H4 (cell line): Measurements from ENCODE around the gene KHNYN. TPM values are rescaled to one million over a fixed set of nuclear protein-coding genes. Genes with fewer than 3 reads are reported as not detected.
"Not testable (repeated sequence)": the region's sequence is repeated elsewhere in the genome, so short reads cannot be mapped to it uniquely, and the experiment has no call there.

Experiments
- DNase-seq: peaks from one replicate; pipeline ENCODE4 v3.0.0-alpha.2; 2015; ENCODE audit warnings: low spot score
- total RNA-seq: library from RNA; depleted of rRNA; stranded (reverse); fragments of >200 nt; shearing (Covaris generic); gene quantifications from 2 replicates; pipeline ENCODE4 v1.2.3, GENCODE V29; 2014; rRNA removed

The KHNYN gene
- 12.8 and 15.0 TPM in 2 replicates for total RNA-seq

DNA sequence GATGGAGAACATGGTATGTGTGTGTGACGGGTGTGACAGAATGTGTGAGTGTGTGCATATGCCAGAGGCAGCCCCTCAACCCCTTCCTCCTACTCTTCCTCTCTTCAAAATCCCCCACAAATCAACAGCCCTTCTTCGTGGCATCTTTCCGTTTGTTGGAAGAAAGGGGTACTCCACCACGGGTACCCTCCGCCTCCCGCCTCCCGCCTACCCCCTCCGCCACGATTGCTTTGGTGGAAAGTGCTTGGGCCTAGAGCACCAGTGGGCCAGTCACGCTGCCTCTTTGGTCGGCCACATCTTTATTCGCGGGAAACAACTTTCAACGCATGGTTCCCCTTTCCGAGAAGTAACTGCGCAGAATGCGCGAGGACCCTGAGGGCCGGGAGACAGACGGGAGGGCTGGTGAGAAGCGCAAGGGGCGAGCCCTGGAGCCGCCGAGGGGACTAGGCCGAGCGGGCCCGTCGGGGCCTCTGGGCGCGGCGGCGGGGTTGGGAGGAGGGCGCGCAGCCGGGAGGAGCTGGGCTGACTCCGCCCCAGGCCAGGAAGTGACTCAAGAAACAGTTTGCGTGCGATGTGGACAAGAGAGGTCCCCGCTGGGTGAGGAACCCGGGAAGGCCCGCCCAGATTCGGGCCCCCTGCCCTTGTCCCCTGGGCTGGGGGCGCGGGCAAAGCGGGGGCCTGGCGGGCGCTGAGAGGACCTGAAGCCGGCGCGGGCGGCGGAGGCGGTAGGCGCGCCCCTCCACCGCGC lies at the start of gene KHNYN, which contains the start of gene CBLN3:
KHNYN (plus strand) TSS at position 560 of the 748 bp plus-strand sequence. CDS start 777 bp downstream, outside the sequence.
CBLN3 (minus strand) TSS at position 274 of the 748 bp plus-strand sequence. CDS start 614 bp downstream, outside the sequence.
- DNase-seq: peak; percentile 91

DNA sequence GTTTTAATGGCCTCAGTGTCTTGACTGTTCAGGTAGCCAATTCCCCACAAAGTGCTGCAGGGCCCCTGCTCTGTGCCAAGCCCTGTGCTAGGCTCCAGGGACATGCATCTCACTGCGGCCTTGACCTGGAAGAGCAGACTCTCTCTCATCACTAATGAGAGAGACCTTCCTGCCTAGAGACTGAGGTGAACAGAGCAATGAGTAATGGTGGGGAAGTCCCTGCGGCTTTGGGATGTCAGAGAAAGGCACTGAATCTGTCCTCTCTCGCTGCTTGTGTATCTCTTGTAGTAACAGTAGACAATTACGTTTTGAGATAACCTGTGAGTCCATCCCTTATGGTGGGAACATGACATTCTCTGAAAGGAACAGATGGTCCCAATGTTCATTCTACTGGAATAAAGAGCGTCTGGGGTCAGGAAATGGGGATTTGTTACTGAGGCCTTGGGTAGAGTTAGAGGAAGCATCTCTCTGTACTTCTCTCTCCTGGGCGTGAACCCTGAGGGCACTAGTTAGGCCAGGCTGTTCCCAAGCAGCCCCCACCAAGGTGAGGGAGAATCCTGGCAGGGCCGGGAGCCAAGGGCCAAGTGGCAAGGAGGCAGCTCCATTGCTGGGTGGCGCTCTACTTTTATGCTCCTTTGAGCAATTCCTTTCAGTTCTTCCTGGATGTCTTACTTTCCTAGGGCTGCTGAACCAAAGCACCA lies 48.2 kb upstream of the KHNYN start:
- DNase-seq: no peak

DNA sequence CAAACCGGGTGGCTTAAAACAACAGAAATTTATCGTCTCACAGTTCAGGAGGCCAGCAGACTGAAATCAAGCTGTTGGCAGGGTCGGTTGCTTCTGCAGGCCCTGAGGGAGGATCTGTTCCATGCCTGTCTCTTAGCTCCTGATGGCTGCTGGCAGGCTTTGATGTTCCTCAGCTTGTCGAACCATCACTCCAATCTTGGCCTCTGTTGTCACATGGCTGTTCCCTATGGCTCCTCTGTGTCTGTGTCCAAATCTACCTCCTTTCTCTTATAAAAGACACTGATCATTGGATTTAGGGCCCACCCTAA lies 47.7 kb upstream of the KHNYN start:
- no peak for DNase-seq

DNA sequence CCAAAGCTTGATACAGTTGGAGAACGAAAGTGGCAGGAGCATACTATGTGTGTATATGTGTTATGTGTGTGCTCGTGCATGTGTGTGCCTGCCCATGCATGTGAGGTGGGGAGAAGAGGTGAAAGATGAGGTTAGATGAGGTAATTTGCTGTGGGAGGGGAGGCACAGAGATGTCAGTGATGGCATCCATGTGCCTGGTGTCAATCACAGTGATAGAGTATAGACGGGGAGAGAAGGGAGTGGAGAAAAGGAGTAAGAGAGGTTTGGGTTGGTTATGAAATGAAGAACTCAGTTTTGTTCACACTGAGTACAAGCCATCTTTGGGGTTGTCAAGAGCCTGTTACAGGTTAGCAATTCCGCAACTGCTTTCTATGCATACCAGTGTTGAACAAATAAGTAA lies 45.6 kb upstream of the KHNYN start:
- no peak for DNase-seq

DNA sequence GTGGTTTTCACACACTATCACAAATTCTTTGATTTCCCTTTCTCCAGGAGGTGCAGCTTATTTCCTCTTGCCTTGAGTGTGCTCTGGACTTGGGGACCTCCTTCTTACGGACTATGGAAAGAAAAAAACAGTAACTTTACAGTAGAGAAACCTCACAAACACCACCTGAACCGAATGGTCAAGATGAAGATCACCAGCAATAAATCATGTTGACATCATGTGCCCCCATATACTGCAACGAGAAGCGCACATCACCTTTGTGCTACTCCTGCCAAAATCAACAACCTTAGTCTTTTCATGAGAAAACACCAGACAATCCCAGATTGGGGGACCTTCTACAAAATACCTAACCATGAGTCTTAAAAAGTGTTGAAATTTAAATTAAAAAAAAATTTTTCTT lies 44.2 kb upstream of the KHNYN start:
- DNase-seq: no peak

DNA sequence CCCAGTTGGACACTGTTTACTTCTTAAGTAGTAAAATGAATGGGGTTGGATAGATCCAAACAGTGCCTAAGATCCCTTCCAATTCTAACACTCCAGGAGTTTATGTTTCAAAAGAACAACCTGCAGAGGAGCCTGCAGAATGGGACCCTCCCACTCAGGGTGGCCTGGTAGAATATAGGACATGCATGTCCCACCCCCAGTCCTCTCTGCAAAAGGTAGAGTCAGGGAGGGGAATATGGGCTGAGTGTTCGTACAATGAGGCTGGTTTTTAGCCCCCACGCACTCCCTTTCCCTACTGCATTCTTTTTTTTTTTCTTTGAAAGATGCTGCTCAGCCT lies 42.8 kb upstream of the KHNYN start:
- DNase-seq: no peak

DNA sequence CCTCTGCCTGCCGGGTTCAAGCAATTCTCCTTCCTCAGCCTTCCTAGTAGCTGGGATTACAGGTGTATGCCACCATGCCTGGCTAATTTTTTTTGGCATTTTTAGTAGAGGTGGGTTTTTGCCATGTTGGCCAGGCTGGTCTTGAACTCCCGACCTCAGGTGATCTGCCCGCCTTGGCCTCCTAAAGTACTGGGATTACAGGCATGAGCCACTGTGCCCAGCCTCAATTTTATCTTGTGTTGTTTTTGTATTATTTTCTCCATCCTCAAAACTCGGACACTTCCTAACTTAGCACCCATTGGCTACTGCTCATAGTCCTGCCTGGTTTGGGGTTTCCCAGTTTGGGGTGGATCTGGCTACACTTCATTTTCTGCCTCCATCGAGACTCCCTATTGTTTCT lies 42.2 kb upstream of the KHNYN start:
- not testable (repeated sequence) for DNase-seq

DNA sequence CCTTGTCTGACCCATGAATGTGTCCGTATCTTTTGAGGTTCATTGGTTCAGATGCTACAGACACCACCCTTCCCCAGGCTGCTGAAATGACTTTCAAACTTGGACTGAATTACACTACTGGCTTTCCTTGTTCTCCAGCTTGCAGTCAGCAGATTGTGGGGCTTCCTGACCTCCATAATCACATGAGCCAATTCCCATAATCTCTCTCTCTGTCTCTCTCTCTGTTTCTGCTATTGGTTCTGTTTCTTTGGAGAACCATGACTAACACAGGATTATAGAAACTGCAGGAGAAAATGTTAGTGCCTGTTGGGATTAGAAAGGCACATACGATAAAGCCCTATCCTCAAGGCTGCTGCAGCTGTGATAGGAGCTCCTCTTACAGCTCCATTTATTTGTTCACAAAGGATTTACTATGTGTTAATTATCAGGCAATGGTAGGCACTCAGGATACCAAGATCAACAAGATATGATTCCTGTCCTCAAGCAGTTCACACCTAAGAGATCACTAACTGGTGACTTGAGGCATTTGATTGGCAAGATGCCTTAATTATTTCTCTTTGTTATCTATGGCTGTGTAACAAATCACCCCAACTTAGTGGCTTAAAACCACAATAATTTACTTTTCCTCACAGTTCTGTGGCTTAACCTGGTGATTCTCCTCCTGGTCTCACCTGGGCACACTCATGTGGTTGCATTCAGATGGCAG lies 41.1 kb upstream of the KHNYN start:
- DNase-seq: no peak

DNA sequence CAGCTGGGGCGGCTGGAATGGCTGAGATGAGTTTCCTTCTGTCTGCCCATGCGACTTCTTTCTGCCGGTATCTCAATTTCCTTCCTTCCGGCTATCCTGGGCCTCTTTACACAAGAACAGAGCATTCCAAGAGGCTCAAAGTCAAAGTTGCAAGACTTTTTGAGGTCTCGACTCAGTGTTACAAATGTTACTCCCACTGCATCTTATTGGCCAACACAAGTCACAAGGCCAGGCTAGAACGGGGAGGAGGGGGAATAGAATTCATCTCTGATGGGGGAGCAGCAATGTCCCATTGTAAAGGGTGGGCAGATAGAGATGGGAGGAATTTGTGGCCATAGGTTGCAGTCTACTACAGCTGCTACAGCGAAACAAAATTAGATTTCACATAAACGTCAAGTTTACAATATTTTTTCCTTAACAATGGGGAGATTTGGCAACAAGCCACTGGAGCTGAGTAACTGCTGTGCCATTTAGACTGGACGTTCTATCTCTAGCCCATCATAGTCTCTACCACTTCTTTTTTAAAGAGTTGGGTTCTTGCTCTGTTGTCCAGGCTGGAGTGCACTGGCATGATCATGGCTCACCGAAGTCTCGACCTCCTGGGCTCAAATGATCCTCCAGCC lies 40.4 kb upstream of the KHNYN start:
- no peak for DNase-seq

DNA sequence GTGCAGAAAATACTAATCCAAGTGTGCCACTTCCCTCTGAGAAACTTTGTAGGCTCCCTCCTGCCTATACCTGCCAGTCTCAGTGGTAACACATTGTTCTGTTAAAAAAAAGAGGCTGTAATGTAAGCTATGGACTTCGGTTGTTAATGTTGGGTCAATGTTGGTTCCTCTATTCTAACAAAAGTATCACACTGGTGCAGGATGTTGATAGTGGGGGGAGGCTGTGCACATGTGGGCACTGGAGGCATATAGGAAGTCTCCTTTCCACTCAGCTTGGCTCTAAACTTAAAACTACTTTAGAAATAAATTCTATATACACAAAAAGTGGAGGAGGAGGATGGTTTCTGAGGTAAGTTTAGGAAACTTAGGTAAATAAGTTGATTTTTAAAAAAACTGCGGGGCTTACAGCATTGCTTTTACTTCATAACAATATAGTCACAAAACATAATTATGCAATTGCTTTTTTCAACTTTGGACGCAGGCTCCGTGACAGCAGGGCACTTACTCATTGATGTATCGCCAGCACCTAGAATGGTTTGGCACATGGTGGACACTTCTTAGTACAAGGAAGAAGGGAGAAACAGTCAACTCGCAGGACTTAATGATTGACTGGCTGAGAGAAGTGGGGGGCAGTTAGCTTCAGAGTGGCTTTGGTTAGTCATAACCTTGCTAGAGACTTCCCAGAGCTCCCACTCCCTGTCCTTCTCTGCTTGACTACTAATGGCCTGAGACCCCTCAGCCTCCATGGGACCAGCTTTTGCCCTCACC lies 38.9 kb upstream of the KHNYN start:
- no peak for DNase-seq

DNA sequence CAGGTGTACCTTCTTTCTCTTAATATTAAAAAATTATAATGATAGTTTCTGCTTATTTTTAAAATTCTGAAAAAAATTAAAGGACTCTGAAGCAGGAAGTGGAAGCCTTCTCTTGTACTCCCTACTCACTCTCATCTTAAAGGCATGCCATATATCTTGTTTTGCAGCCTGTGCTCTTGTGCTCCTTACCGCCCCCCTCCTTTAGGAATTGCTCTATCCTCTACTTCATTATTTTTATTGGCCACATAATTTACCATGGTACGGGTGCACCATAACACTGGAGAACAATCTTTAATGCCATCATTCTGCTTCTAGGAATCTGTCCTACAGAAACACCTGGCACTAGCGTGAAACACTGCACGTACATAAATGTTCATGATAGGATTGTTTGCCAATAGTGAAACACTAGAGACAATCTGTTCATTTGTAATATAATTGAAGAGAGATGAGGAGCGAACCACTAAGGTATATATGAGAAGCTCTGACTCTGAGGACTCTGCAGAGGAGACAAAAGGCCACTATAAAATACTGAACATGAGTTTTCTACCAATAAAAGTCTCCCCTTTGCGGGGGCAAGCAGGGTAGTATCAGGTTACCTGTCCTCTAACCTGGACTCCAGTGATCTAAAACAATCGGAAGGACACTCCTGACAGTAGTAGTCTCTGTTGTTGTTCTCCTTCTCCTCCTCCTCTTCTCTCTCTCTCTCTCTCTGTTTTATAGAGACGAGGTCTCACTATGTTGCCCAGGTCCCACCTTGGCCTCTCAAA lies 37.2 kb upstream of the KHNYN start:
- no peak for DNase-seq

DNA sequence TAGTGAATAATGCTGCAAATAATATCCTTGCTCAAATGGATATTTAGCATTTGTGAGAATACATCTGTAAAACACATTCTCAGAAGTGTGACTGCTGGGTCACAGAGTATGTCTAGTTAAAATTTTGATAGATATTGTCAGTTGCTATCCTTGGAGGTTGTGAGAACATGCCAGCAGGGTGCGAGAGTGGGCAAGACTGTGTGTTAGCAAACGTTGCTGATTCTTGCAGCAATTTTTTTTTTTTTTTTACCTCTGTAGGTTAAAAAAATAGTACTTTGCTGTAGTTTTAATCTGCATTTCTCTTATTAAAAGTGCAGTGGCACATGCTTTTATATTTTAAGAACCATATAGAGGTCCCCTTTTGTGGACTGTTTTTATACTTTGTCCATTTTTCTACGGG lies 35.5 kb upstream of the KHNYN start:
- DNase-seq: no peak

DNA sequence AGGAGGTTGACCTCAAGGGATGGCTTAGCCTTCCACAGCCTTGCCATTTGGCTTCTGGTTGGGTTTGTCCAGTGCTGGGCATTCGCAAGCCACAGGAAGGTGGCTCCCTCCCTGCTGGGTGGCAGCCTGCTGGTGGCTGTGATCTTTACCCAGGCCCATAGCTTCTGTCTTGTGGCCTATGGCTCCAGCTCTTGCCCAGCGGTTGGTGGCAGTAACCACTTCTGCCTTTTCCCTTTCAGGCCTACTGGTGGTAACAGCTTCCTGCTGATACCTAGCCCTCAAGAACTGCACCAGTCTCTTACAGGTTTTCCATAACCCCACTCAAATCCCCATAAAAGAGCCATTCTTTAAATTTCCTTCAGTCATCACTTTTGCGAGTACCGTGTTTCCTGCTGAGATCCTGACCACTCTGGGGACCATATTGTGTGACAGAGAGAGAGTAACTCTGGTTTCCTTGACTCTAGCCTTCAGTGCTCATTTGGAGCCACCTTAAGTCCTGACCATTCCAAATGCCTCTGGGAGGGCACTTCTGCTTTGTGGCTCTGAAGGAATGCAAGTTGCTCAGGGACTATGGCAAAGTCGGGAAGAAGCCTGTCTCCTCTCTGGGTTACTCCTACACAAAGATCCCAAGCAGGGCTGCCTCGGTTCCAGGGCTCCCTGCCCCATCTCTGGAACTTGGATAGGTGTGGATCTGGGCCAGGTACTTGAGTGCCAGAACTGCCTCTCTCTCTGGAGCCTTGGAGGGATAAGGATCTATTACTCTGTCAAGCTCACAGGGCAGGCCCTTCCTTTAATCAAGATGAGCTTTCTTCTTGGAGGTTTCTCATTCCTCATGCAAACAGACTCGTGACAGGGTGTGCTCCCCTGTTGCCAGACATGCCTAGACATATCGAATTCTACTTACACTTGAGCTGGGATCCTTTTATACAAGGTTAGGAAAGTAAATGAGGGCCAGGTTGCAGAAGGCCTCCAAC lies 33.9 kb upstream of the KHNYN start:
- DNase-seq: no peak

DNA sequence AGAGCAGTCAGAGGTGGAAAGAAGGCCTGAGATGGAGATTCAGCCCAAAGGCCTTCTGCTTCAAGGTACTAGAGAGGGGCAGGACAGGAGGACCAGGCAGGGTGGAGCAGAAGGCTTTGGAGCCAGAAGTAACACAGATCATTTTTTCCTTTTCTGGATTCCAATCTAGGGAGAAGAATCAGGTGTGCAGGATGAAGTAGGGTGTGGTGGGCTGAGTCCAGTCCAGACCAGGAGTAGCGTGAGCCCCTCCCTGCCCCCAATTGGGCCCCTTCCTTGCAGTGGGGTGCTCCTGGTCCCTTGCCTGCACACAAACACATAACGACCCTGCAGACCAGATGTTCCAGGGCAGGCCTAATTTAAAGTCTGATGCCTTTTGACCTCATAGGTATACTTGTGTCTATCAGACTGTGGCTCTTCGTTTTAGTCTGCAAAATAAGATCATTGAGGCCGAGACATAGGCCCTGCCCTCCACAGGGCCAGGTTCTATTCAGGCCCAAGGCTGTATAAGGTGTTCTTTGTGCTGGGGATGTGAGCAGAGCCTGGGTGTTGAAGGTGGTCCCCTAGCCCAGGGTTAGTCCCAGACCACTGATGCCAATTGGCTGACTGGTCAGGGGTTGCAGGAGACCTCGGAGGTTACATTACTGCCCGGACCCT lies 32.0 kb upstream of the KHNYN start:
- DNase-seq: no peak

DNA sequence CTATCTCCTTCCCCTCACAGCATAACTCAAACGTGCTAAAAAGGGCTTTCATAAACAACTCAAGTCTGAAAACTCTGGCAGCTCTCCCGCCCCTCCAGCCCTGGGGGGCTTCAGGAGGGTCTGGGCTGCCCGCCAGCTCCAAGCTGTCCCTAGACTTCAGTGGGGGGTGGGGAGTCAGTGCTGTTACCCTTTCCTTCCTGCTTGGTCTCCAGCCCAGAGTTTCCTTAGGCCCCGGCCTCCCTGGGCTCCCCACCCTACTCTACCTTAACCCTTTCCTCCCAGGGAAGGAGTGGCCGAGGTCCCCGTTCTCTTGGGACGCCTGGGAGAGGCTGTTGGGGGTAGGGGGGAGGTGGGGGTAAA lies 31.5 kb upstream of the KHNYN start:
- no peak for DNase-seq

DNA sequence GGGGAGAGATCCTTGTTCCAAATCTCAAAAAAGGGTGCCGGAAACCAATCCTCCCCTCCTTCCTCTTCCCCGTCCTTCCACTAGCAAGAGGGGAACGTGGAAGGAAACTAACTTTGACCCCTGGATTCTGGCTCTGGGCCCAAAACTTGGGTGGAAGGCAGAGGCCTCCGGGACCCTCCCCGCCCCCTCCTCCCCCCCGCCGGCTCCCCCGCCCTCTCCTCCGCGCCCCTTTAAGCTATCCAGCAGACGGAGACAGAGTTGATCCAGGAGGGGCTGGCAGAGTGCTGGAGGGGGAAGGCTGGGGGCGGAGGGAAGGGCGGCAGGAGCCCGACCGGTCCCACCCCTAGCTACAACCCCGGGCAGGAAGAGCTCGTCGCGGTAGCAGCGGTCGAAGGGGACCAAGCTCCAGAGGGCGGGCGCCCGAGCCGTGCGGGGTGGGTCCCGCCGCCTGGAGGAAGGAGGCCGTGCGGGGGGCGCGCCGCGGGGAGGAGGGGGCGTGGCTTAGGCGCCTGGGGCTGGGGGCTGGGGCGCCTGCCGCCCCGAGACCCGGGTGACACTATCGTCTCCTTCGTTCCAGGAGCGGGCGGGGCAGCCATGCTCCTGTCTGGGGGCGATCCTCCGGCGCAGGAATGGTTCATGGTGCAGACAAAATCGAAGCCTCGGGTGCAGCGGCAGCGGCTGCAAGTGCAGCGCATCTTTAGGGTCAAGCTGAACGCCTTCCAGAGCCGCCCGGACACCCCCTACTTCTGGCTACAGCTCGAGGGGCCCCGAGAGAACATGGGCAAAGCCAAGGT lies 30.9 kb upstream of the KHNYN start, which contains the start of gene NYNRIN:
NYNRIN (plus strand) TSS at position 351 of the 794 bp plus-strand sequence; CDS start at position 595, 244 bp downstream.
- no peak for DNase-seq

DNA sequence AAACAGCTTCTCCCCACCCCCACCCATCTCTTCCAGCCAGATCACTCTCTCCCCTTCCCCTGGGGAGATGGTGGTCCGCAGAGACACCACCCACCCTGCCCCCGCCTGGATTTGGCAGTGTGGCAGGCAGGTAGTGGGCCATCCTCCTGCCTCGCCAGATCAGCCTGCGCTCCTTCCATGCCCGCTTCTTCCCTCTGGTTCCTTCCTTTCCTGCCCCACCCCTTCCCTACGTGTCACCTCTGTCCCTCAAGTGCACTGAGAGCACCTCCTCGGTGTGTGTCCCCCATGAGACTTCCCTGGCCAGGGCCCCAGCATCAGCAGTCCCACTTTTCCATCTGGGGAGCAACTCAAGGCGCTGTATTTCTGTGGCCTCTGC lies 30.3 kb upstream of the KHNYN start:
- DNase-seq: no peak

DNA sequence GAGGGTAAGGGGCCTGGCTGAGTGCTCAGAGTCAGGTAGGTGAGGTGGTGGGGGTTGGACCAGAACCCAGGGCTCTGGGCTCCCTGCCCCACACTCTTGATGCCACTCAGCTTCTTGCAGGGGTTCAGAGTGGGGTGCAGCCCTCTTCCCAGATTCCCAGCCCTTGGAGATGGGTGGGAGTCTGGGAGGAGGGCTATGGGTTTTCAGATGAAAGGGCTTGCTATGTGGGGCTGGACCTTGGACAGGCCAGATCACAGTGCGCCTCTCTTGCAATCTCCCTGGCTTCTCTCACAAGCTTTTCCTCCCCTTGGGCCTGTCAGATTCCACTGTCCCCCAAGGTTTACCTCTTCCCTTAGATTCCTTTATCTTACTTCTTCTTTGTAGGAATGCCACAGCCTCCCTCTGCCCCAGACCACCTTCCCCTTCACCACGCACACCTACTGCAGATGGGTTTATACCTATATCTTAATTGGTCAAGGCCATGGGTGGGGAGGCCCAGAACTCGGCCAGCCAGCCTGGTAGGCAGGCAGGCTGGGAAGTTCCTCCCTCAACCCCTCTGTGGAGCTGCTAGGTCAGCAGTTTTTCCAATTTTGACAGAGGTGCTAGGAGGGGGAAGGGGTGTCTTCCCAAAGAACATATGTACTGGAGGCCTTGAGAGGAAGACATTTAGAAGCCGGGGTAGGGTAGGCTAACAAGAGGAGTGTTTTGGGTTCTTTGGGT lies 29.6 kb upstream of the KHNYN start:
- no peak for DNase-seq
